M059J (cell line): ENCODE data around the gene DAD1. TPM values are rescaled to one million over a fixed set of nuclear protein-coding genes. Genes with fewer than 3 reads are reported as not detected.
A peak's percentile ranks its signal among the peaks of the same experiment; 100 is the strongest.

Source experiments
- DNase-seq: peaks from one replicate; pipeline ENCODE4 v3.0.0-alpha.2; 2012; ENCODE audit warnings: low read depth
- total RNA-seq: library from RNA; depleted of rRNA; stranded (reverse); fragments of >200 nt; shearing (Covaris generic); gene quantifications from 2 replicates; pipeline ENCODE4 v1.2.3, GENCODE V29; 2014

Gene DAD1
- total RNA-seq, 1 experiment from 2014 or later, result 515 TPM

DNA sequence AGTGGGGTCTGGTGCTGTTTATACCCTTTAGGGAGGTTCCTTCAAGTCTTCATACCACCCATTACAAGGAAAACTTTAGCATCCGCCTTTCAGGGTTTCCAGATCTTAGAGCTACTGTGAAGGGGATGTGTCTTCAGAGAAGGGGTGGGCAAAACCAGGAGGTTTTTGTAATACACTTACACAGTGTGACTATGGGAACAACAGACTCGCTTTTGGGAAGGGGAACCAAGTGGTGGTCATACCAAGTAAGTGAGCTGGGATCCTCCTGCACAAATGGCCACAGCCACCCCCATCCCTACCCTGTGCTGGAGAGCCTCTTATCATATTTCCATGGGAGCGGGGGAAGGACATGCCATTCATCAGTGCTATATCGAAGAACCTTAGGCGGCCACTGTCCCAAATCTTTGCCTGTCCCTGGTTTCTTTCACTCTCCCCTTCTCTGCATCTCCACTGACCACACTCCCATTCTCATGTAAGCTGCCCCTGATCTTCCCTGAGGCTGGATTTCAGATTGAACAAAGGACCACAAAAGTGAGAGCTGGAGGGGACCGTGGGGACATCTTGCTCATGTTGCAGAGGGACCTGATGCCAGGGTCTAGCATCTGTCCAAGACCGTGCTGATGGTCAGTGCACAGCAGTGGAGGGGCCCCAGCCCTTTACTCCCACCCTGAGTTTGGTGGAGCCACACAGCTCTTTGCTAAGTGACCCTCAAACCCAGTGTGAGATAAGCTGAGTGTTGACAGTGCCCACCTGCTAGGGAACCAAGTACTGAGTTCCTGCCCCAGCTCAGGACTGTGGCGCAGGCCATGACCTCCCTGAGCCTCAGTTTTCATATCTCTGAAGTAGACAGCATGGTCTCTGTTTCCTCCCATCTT is 51.4 kb downstream of the DAD1 start:
- no peak for DNase-seq

DNA sequence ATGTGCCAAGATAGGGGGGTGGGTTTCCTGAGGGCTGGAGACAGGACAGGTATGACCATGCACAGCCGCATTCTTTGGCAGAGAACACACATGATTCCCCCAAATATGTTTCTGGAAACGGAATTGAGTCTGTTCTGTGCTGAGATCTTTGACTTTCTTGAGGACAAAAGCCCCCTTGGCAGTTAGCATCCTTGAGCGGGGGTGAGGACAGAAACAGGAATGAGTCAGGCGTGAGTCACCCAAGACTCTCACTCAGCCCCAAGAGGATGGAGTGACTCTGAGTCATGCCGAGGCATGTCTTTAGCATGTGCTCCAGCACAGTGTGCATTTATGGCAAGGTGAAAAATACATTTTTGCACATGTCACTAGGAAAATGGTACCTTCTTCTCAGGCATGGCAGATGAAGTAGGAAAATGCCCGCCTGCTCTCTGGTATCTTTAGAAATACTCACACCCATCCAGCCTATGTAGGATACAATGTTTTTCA is 52.1 kb downstream of the DAD1 start:
- DNase-seq, result peak; percentile 97

DNA sequence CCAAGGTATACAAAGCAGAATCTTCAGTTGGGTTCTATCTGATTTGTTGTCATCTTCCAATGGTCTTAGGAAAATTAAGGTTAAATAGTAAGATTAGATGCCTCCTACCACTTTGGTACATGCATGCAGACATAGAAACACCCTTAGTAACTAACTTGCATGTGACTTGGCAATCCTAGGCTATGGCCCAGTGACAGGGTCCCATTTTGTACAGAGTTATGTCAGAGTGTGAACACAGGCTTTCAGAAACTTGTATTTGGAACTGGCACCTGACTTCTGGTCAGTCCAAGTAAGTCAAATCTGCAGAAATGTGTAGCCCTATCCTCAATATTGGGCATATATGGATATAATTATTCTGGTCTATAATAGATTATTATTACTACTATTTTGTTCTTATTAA is 53.1 kb downstream of the DAD1 start:
- DNase-seq, result no peak

DNA sequence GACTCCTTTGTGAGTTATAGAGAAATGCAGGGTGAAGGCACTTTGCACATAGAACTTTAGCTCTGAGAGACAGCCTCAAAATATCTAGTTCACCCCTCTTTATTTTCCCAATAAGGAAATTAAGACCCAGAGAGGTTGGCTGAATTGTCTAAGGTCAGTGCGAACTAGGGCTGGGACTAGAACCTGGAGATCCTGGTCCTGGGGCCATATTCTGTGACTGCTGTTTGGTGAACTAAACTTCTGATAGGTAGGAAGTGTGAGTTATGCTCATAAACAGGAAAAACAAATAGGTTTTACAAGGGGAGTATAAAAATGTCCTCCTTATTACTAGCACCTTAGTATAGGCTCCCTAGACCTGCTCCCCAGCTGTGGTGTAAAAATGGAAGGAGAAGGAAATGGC is 53.9 kb downstream of the DAD1 start:
- DNase-seq, result no peak

DNA sequence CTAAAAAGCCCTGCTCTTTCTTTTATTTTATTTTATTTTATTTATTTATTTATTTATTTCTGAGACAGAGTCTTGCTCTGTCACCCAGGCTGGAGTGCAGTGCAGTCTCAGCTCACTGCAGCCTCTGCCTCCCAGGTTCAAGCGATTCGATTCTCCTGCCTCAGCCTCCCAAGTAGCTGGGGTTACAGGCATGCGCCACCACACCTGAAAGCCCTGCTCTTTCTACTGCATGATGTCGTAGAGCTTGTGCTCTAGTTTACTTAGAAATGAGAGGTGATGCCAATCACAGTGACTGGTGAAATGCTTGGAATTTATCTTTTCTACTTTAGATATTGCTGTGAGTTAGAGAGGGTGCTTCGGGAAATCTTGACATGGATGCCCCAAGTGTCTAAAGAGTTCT is 54.5 kb downstream of the DAD1 start:
- DNase-seq, result no peak

DNA sequence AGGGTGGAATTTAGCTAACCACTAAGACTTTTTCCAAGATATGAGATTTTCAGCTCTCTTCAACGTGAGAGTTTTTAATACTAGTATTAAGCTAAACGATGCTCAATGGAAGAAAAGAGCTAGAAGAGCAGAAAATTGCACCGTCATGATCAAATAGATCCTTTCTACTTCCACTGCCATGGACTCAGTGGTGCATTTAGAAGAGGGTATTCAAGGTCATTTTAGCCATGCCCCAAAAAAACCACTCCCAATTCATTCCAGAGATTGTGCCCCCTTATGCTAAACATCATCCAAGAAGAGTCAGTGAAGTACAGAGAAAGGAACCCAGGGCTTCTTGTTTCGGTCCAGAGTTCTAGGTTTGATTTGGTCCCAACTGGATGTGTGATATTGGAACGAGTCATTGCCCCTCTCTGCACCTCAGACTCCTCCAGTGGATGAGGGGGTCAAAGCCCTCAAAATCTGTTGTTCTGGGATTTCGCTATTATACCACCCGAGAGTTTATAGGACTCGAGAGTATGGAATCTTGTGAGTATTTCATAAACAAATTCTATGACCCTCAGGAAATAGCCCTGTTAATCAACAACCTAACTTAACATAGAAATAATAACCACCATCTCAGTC is 55.2 kb downstream of the DAD1 start:
- DNase-seq, result no peak

DNA sequence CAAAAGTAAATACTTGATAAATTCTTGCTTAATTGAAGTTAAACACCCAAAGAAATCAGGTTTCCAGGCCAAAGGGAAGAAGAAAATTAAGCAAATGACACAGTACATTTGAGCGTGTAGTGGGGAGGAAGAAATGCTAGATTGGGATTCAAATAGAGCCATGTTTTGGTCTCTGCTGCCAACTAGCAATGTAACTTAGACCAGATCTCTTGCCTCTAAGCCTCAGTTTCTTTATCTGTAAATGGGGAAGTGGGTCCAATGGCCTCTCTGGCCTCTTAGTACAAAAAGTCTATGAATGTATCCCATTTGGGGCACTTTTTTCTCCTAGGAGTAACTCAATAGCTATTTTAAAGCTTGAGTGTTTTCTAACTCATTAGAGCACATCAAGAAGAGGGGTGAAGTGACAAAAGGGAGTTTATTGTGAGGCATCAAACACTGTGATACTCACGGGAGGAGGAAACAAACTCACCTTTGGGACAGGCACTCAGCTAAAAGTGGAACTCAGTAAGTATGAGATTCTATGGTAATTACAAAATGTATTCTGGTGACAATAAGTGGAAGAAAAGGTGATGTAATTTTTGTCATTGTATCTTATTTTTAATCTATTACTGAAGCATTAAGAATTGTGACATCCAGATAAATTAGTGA is 55.8 kb downstream of the DAD1 start:
- no peak for DNase-seq

DNA sequence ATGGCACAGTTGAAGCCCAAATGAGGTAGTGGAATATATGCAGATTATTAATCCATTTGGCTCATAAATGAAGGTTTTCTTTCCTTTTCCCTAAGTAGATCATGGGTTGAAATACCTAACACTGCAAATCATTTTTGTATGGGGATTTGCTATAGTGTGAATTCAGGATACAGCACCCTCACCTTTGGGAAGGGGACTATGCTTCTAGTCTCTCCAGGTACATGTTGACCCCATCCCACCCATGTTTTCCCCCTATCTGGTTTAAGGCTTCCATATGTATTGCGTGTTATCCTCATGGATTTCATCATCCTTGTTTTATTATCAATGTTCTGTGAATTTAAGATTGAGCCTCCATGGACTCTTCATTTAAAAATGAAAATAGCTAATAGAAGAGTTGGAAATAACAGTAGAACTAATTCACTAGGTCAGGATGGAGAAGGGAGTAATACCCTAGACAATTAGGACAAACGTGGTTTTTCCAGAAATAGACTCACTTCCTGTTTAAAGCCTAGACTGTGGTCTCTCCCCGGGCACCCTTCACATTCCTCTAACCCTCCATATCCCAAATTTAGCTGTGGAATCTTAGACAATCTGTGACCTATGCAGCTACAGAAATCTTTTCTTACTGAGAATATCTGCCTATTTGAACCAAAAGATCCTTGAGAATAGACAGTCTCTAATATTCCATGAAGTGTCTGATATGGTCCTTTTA is 56.5 kb downstream of the DAD1 start:
- DNase-seq, result peak; percentile 76

DNA sequence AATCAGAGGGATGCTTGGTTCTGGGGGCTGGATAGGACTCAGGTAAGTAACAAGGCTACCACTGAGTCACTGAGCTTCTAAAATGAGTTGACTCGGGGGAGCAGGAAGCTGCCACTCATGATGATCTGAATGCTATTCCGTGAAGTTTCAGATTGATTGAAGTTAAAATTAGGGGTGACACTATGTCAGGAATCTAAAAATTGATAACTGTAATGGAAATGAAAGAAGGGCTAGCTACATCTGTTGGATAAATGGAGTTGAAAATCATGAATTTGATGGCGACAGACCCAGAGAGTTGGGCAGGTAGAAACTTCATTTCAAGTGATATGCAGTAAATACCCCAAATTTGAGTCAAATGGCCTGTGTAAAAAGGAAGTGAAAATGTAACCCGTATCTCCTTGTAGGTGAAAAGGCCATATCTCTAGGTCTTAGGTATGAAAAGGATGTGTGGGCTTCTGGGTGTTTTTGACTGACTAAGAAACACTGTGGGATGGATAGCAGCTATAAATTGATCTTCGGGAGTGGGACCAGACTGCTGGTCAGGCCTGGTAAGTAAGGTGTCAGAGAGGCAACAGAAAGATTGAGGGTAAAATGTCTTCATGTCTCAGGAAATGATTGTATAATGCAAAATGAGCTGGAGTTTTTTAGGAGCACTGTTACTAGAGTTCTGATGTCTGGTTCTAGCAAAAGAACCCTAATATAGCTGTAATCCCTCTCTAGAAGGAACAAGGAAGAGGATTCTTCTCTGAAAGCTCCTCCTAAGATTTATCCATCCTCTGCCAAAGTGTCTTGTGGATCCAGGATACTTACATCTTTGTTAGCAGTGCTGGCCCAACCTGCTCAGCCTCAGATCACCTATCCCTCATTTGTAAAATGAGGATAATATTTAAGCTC is 57.3 kb downstream of the DAD1 start:
- DNase-seq, result no peak

DNA sequence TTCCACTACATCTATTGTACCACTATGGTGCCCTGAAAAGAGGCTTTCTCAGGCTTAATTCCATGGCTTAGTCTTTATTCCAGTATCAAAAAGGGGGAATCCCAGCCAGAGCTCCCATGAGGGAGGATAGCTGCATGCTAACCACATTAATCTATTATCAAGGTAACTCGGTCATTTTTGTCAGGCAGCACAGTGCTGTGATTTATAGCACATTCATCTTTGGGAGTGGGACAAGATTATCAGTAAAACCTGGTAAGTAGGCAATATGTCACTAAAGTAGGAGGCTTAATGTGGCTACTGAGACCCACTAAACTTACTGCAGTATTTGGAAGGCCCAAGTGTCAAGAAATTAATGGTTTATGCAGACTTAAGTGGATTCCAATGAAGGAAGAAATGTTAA is 58.9 kb downstream of the DAD1 start:
- no peak for DNase-seq

DNA sequence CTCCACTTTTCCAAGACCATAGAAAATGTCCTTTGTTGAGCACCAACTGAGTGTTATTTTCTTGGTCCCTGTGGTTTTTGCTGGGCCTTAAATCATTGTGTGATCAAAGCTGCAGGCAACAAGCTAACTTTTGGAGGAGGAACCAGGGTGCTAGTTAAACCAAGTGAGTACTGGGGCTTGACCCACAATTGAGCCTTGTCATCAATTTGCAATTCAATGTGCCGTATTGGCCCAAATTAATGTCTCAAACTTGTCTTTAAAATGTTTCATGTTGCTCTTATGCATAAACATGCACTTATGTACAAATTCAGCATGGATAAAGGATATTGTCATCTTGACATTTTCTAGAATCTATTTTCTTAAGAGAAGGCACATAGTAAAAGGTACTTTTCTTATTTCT is 62.3 kb downstream of the DAD1 start:
- no peak for DNase-seq

DNA sequence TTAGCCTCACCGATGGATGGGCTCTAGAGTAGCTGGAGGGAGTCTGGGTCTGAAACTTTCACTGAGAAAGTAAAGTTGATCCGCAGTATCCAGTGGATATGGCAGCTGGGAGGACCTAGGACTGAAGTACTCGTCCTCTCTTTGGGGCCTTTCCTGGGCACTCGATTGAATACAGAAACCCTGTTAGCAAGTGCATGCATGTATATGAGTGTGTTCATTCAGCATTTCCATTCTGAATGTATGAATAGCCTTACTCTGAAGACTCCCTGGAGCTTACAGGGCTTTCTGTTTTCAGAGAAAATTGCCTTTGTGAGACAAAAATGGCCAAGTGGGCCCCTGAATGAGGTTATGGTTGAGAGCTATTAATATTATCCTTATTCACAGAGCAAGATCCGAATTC is 62.8 kb downstream of the DAD1 start:
- DNase-seq, result no peak

DNA sequence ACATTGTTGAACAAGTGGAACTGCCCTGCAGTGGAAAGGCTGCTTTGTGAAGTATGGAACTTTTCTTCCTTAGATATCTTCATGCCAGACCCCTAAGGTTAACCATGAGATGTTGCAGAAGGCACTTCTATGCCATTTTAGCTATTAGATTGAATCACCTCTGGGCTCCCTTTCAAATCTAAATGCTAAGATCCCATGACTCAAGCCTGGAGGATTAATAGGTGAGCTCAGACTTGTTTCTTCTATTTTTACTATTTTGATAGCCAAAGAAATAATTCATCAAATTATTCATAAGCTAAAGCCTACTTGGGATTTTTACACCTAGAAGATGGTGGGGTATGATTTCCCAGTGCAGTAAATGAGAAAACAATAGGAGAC is 64.3 kb downstream of the DAD1 start:
- peak; percentile 12 for DNase-seq

DNA sequence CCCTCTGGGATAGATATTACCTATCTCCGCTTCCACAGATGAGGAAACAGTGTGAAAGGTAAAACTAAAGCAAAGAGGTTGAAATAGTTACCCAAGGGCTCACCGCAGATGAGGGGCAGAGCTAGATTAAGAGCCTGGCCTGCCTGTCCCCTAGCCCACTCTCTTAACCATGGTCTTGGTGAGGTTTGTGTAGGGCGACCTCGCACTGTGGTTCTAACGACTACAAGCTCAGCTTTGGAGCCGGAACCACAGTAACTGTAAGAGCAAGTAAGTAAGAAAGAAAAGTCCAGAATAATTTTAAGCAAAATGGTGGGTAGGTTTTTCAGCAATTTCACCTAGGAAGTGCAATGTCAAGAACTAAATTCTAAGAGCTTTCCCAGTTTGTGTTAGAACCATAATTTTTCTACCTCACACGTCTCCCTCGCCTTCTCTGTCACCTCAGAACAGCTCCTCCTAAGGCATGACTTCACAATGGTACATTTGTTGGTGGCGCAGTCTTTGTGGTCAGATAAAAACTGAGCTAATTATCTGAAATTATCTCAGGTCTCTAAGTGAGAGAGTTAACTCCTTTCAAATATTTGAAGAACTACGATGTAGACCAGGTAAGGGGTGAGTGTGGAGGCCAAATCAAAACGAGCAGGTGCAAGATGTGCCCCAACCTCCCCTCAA is 64.8 kb downstream of the DAD1 start:
- DNase-seq, result no peak

DNA sequence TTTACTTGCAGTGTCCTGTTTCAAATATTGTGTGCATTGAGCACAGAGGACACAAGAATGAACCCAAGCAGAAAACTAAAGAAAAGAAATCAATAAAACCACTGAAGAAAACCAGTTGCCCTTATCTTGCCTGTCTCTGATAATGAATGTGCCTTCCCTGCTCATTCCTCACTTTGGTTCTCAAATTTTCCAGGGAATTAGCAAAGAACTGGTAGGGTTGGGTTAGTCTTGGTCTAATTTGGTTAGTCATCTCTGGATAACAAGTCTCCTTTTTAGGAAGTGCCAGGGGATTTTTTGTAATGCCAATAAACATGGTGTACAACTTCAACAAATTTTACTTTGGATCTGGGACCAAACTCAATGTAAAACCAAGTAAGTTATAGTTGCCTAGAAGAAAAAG is 65.7 kb downstream of the DAD1 start:
- DNase-seq, result no peak

DNA sequence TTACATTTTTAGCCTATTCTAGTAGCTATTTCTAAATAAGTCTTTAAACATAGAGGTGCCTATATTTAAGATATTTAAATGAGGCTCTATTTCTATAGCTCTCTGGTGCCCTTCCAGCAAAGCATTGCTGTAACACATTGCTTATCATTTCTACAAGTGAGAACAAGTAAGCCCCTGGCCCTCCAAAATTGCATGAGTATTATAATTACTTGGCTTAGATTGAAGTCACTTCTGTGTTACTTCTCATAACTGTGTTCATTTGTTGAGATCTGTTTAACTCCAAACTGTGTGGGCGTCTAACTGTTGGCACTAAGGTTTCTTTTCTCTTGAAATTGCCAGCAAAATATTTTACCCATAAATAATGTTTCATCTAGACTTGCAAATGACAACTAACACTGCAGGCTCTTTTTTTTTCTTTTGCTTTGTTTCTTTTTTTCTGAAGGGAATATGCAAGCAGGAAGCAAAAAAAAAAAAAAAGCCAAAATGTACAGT is 66.5 kb downstream of the DAD1 start:
- no peak for DNase-seq

DNA sequence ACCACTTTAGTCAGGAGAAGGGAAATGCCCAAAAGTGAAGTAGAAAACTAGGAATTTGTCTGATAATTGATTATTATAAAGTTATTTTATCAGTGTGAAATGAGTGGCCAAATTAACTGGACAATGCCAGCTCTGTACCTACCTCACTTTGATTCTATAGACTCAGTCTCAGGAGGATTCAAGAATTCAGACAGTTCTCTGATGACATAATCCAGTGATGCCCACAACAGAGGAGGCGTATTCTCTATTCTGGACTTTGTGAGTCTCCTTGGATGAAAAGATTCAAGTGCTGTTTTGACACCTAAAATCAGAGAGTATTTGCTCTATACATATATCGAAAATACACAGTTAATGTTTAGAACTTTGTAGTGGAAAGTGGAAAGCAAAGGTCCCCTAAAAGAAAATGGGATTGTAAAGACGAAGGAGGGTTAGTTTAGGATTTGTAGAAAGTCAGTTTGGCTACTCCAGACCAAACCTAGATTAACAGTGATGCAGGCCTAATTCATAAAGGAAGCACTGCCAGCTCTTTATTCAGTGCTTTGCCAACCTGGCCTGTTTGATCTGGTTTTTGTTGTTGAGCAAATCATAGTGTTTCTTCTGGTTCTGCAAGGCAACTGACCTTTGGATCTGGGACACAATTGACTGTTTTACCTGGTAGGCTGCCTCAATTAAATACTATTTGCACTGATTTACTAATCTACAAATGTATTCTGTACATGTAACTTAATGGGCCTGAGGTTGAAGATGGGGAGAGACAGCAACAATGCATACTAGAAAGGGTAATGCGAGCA is 67.4 kb downstream of the DAD1 start:
- DNase-seq, result no peak

DNA sequence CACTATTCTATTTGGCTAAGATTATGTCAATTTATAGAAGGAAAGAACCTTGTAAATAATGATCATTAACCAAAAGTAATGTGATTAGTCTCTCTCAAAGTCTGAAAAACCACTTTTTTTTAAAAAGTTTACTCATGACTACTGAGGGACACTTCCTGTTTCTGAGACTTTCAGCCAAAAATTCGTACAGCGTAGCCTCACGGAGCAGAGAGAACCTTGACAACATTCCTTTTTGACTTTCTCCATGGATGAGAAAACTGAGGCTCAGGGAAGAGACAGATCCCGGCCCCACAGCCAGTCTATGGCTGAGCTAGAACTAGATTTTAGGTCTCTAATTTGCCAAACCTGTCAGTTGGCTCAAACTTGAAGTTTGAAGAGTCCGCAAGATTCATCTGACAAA is 68.2 kb downstream of the DAD1 start:
- peak; percentile 44 for DNase-seq

DNA sequence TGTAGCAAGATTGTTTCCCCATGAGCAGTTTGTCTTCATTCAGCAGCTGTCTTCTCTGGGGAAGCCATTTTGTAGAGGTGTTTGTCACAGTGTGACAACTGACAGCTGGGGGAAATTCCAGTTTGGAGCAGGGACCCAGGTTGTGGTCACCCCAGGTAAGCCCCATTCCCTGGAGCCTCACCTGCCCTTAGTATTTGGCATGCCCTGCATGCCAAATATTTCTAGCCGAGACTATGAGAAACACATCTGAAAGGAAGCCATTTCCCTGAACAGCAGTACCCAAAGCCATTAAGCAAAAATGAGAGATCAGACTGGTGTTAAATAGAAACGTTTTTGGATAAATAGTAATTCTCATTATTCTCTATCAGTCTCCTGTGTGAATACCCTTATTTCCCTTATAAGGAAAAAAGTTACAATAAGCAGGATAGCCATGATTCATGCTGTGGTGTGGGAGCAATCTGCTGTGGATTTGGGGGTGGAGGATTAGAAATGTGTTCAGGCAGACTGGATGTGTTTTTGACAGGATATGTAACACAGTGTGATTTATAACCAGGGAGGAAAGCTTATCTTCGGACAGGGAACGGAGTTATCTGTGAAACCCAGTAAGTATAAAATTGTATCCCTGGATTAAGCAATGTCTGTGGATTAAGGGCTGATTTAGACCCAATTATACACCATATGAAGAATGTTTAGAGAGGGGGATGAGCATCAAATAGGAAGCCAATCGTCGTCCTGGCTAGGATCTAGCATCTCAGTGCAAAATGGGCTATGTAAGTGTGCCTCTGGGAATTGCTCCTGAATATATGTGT is 68.9 kb downstream of the DAD1 start:
- DNase-seq, result peak; percentile 66
